Aorta (tissue), 5 donors: Measurements from ENCODE around the gene SSTR5. TPM values are rescaled to one million over a fixed set of nuclear protein-coding genes. Genes with fewer than 3 reads are reported as not detected.

Experiments used
- ATAC-seq: fragments of 200-7000 bp; cut with Tn5 transposase; one replicate; pipeline ENCODE4 v1.9.1; 2022; ENCODE audit warnings: moderate library complexity; ENCODE audit not compliant: low FRiP score
- DNase-seq, 2 donors: peaks; one replicate each; pipeline ENCODE4 v3.0.0-alpha.2; 2020
- H3K27ac ChIP-seq, 2 donors: one replicate each; pipeline ENCODE4 v1.5.1; 2013; ENCODE audit warnings: low read length in 2 of 2, mild to moderate bottlenecking in 2 of 2, moderate library complexity in 2 of 2, control low read depth in 1 of 2, inconsistent platforms in 1 of 2, low read depth in 1 of 2
- H3K27me3 ChIP-seq, 2 donors: one replicate each; pipeline ENCODE4 v1.6.1; 2013; ENCODE audit warnings: control low read depth in 1 of 2, low read length in 1 of 2, mild to moderate bottlenecking in 1 of 2, moderate library complexity in 1 of 2; ENCODE audit not compliant: insufficient read depth in 2 of 2, control insufficient read depth in 1 of 2
- H3K36me3 ChIP-seq, 2 donors: one replicate each; pipeline ENCODE4 v1.6.1; 2013; ENCODE audit warnings: control low read depth in 1 of 2, low read length in 1 of 2, mild to moderate bottlenecking in 1 of 2; ENCODE audit not compliant: insufficient read depth in 2 of 2, control insufficient read depth in 1 of 2
- H3K4me1 ChIP-seq, 2 donors: one replicate each; pipeline ENCODE4 v1.6.1; 2013; ENCODE audit warnings: low read length in 2 of 2, control low read depth in 1 of 2, mild to moderate bottlenecking in 1 of 2, moderate library complexity in 1 of 2; ENCODE audit not compliant: insufficient read depth in 2 of 2, control insufficient read depth in 1 of 2
- H3K4me3 ChIP-seq, 2 donors: one replicate each; pipeline ENCODE4 v1.5.1; 2013; ENCODE audit warnings: low read length in 2 of 2, control low read depth in 1 of 2, mild to moderate bottlenecking in 1 of 2
- H3K9me3 ChIP-seq: one replicate; pipeline ENCODE4 v1.6.1; 2013; ENCODE audit warnings: mild to moderate bottlenecking, low read length; ENCODE audit not compliant: control insufficient read depth
- WGBS, 2 donors: extraction: QIAGEN DNeasy Blood & Tissue Kit; methylation state at CpG; one replicate each; pipeline ENCODE4 v1.1.7; 2013; 5-methylcytosine and 5-hydroxymethylcytosine counted together
- intact Hi-C, 2 donors: fragments of 100-400 bp; cut with DNase I; formaldehyde crosslinking; loops; one replicate each; pipeline versions ENCODE4 v1.14.2 to v1.15.0; 2022
- polyA plus RNA-seq, 2 donors: library from polyadenylated mRNA; stranded (reverse); fragments of 200-250 nt; gene quantifications; one replicate each; pipeline ENCODE4 v1.2.3, GENCODE V29; 2013
- total RNA-seq, 2 donors: library from RNA; stranded (reverse); fragmentation: NEBNext Ultra II Directional; extraction: Animal tissue kit (Norgen Biotek cat#: 25700); gene quantifications; one replicate each; pipeline ENCODE4 v1.2.1, GENCODE V29; 2021
- donor health status: healthy with polysubstance abuse.
- donor health status: Bipolar disorder and iron deficiency.
- donor health status: DM: no; HTN: no; CAD: no.
- donor health status: DM: no; HTN: no; CAD: no.
- donor health status: DM: yes; HTN: yes; CAD: no.

SSTR5 gene
- total and polyA plus RNA-seq, 4 donors = 0.26 to 0.75 (median 0.49) TPM; not detected in 1

DNA sequence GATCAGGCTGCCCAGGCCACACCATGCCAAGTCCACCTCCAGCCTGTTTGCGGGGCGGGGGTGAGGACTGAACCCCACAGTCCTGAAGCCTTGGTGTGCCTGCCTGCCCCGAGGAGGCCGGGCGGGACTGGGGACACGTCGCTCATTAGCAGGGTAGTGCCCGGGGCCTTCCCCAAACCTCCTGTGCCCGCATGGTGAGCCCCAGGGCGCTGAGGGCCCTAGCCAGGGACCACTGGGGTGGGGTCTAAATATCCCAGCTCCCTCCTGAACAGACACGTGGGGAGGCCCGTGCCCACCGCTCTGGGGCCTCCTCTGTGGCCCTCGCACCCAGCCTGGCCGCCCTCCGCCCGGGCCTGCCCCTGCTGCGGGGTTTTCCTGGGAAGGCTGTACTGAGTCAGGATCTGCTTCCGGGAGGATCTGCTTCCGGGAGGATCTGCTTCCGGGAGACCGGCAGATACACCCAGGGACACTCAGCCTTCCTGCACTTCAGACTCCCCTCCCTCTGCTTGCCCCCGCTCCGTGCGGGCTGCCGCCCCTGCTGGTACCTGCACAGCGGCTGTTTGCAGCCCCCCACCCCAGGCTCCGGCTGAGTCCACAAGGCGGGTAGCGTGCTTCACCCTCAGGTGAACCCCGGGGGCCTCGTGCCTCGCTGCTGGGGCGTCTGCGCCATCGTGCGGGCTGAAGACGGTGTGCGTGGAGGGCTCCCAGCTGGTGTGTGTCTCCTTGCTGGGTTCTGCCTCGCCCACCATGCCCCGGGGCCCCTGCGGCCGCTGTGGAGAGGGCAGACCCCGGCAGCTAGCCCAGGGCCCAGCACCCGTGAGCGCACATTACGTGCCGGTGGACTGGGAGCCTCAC lies 56.8 kb downstream of the SSTR5 start:
- Histone ChIP-seq H3K4me1 (no peaks in the 10 kb centered on the region), H3K9me3 (no peaks in the 10 kb centered on the region), H3K27me3 (no peaks in the 10 kb centered on the region), H3K36me3 (no peaks in the 10 kb centered on the region), H3K27ac (no peak overlapping the region), H3K4me3 (no peak overlapping the region)
- WGBS, 2 donors = 94% methylated on average over 48 of the region's 48 CpGs
- intact Hi-C loops = no loop called here
- DNase-seq = no peak
- ATAC-seq = no peak

DNA sequence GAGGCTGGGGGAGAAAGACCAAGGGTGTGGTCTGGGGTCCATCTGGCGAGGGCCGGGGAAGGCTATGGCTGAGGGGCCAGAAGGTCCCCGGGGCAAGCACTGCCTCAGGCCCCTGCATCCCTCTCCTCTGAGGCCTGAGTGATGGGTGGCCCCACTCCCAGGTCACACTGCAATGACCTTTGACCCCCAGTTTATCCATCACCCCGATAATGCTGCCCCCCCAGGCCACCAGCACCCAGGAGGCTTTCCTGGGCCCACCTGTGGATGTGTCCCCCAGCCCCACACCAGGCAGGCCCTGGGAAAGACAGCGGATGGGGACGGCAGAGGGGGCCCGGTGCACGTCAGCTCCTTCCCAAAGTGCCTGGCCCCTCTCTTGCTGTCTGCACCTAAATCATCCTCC lies 57.8 kb downstream of the SSTR5 start:
- intact Hi-C loops = no loop called here
- 86 to 92% methylated on average over 6 to 8 of the region's 8 CpGs for WGBS, 2 donors

More for the DNA sequence above, 57.8 kb downstream of the SSTR5 start:
- Histone ChIP-seq H3K4me1 (no peaks in the 10 kb centered on the region), H3K27ac (no peak overlapping the region), H3K36me3 (no peaks in the 10 kb centered on the region), H3K4me3 (no peak overlapping the region), H3K9me3 (no peaks in the 10 kb centered on the region), H3K27me3 (no peaks in the 10 kb centered on the region)
- no peak for ATAC-seq
- DNase-seq = no peak

Other genes with a start within 250 kb of the SSTR5 start
- gene LMF1, start 101.8 kb upstream of the SSTR5 start, total RNA-seq = 10 to 100 TPM; 18.2 to 38.4 TPM
- 10 to 100 TPM in 1 of 2 donors, 1 to 10 TPM in 1; 8.8 to 75.0 TPM for gene LMF1, start 101.8 kb upstream of the SSTR5 start, polyA plus RNA-seq
- gene SOX8, start 91.0 kb upstream of the SSTR5 start, total RNA-seq = 1 to 10 TPM; 2.2 to 7.0 TPM
- gene SOX8, start 91.0 kb upstream of the SSTR5 start, polyA plus RNA-seq = 1 to 10 TPM; 1.0 to 5.7 TPM
- gene C1QTNF8, start 23.5 kb downstream of the SSTR5 start, total RNA-seq = 1 to 10 TPM in 1 of 2 donors, not detected in 1; 1.4 TPM
- gene C1QTNF8, start 23.5 kb downstream of the SSTR5 start, polyA plus RNA-seq = 1 to 10 TPM in 1 of 2 donors, not detected in 1; 1.2 TPM
- gene CACNA1H, start 80.4 kb downstream of the SSTR5 start, total RNA-seq = 10 to 100 TPM in 1 of 2 donors, 1 to 10 TPM in 1; 8.9 to 17.8 TPM
- gene CACNA1H, start 80.4 kb downstream of the SSTR5 start, polyA plus RNA-seq = 10 to 100 TPM in 1 of 2 donors, 1 to 10 TPM in 1; 1.3 to 10.7 TPM
- gene TPSG1, start 152.5 kb downstream of the SSTR5 start, total RNA-seq = under 1 TPM in 1 of 2 donors, not detected in 1; 0.81 TPM
- 1 to 10 TPM in 1 of 2 donors, not detected in 1; 4.6 TPM for gene TPSG1, start 152.5 kb downstream of the SSTR5 start, polyA plus RNA-seq
- 10 to 100 TPM; 17.0 to 51.0 TPM for gene TPSB2, start 157.4 kb downstream of the SSTR5 start, total RNA-seq
- 10 to 100 TPM in 1 of 2 donors, 1 to 10 TPM in 1; 4.9 to 10.8 TPM for gene TPSB2, start 157.4 kb downstream of the SSTR5 start, polyA plus RNA-seq
- 10 to 100 TPM; 12.2 to 38.0 TPM for gene TPSAB1, start 168.0 kb downstream of the SSTR5 start, total RNA-seq
- 1 to 10 TPM; 3.0 to 3.8 TPM for gene TPSAB1, start 168.0 kb downstream of the SSTR5 start, polyA plus RNA-seq
- not detected for gene TPSD1, start 183.3 kb downstream of the SSTR5 start, total RNA-seq
- gene TPSD1, start 183.3 kb downstream of the SSTR5 start, polyA plus RNA-seq = under 1 TPM in 1 of 2 donors, not detected in 1; 0.38 TPM
- 10 to 100 TPM; 81.7 to 86.7 TPM for gene UBE2I, start 236.9 kb downstream of the SSTR5 start, total RNA-seq
- 10 to 100 TPM; 35.7 to 63.1 TPM for gene UBE2I, start 236.9 kb downstream of the SSTR5 start, polyA plus RNA-seq